GM12874 (cell line): ENCODE results near the gene NUP93.

Source experiments
- CTCF ChIP-seq: IDR thresholded peaks from 2 replicates; pipeline ENCODE4 v1.5.1; 2011; ENCODE audit warnings: low read depth, mild to moderate bottlenecking, control low read depth, low read length, moderate library complexity; ENCODE audit not compliant: insufficient read depth

NUP93 gene

DNA sequence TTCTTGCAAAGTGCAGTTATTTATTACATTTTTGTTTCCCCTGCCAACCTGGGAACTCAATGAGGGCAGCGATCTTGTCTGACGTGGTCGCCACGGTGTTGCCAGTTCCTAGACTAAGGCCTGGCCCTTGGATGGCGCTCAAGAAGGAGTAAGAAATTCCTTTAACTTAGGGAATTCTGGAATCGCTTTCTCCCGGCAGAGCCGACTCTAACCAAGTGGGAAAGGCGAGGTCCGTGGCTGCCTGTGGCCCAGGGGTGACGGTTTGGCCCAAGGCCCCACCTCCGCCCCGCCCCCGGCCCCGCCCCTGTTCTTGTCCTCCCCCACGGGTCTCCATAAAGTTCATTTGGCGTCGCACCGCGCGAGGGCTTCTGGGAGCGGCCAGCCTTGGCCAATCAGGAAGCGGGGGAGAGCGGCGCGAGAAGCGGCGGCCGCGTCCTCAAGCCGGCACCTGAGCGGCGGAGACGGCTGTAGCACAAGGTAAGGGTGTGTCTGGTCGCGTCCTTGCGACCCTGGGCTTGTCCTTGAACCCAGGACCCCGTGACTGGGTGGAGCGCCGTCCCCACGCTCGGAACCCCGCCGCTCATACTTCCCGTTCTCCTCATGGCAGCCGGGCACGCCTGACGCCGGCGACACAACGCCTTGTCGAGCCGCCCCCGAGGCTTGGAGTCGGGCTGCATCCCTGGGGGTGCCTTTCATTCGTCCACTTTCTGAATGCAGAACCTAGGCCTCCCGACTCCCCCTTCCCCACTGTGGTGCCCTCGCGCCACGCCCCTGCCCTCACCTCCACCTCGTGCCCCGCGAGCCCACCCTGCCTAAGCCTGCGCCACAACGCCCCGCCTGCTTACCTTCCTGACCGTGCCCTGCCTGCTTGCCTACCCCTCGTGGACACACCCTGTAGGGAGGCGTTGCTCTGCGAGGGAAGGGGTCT, at the start of gene NUP93:
Gene NUP93 (plus strand): TSS at position 395 of the 928 bp plus-strand sequence. CDS start 18,119 bp downstream, outside the sequence.
- no peak for TF ChIP-seq CTCF

DNA sequence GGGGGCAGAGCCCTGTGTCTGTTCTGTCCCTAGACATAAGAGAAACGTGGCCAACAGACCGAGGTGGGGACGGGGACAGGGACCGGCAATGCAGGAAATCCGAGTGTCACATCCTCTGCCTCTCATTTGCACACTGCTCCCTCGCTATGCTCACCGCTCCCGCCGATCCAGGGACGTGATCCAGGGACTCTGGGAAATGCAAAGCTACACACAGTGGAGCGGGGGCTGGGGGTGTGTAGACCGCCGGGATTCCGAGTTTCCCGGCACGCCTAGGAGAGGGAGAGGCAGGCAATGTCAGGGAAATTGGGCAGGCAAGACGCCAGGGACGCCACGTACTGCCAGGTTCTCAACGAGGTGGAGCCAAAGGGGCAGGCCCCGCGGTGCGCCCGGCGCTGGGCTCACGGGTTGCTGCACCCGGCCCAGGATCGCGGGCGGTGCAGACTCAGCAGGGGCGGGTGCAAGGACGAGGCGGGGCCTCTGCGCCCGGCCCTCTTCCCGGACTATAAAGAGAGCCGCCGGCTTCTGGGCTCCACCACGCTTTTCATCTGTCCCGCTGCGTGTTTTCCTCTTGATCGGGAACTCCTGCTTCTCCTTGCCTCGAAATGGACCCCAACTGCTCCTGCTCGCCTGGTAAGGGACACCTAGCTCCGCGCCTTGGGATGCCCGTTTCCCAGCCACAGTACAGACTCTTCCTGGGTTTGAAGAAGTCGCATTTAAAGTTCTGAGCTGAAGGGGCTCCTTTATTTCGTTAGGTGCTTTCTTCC, 47.8 kb upstream of the NUP93 start, which contains the start of gene MT1X:
Gene MT1X (plus strand): TSS at position 532 of the 764 bp plus-strand sequence. CDS start 71 bp downstream, at position 603.
- no peak for TF ChIP-seq CTCF

GRCh38 chr16:56682703-56683397, 47.1 kb upstream of the NUP93 start:
- no peak for TF ChIP-seq CTCF

GRCh38 chr16:56683424-56684172, 46.3 kb upstream of the NUP93 start:
- no peak for TF ChIP-seq CTCF

DNA sequence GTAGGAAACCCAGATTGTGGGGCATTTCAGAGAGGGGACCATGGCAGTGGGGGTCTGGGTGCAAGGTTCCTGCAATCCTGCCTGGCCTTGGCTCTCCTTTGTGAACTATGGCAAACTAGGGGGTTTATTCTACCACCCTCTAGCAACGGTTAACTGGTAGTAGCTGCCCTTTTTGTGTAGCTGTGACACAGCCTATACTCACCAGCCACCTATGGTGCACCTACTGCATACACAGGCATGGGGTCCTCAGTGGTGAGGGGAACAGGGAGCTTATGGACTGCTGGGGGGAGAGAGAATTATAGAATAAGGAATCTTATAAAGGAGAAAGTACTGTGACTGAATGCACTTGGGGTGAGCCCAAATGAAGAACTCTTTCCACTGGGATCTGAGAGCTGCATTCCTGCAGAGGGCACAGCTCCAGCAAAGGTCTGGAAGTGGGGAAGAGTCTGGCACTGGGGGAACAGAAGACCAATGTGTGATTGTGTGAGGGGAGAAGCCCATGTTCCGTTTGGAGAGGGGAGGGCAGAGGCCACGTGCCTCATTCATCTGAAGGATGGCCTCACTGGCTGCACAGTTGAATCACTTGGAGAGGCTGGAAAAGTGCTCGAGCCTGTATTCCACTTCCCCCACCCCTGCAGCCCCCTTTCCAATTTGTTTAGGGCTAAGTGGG, 45.5 kb upstream of the NUP93 start:
- no peak for TF ChIP-seq CTCF

GRCh38 chr16:56684926-56685590, 44.9 kb upstream of the NUP93 start:
- TF ChIP-seq CTCF: no peak
